T1000 (cell line): ENCODE results near the gene SLC9A4.
A peak's percentile ranks its signal among the peaks of the same experiment; 100 is the strongest.

Experiments used
- DNase-seq: peaks from one replicate; lab custom pipeline; 2025; ENCODE audit warnings: mixed read lengths; lab: John Stamatoyannopoulos, UW

The SLC9A4 gene

DNA sequence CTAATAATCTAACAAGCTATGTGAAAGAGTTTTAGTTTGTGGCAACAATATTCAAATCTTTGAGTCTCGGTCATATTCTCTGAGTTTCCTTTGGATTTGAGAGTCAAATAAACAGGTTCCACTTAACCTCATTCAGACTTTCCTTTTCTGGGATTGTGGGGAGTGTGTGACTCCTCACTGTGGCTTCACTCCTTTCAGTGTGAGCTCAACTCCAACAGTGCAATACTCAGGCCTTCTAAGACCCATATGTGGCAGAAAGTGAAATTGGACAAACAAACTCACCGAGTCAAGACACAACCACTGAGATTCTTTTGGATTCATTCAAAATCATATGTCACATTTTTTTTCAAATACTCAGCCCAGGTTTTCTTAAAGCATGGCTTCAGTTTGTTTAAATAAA lies 25.4 kb downstream of the SLC9A4 start:
- no peak for DNase-seq

GRCh38 chr2:102499558-102499957 lies 26.5 kb downstream of the SLC9A4 start:
- DNase-seq = no peak

DNA sequence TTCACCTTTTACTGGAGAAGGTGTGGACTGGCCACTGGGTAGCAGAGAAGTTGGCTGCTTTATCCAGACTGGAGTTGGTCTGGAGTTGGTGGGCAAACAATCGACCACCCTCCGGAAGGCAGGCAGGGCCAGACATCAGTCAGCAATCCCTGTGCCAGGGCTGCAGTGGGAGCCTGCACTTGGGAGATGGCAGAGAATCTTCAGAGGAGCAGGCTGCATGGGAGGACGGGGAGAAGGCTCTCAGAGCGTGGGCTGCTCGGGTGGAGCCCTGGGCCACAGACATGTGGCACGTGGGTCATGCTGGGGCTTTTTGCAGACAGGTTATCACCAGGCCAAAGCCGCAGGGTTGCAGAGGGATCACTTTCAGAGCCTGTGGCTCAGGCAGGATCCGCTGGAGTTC lies 29.6 kb downstream of the SLC9A4 start:
- DNase-seq = no peak

DNA sequence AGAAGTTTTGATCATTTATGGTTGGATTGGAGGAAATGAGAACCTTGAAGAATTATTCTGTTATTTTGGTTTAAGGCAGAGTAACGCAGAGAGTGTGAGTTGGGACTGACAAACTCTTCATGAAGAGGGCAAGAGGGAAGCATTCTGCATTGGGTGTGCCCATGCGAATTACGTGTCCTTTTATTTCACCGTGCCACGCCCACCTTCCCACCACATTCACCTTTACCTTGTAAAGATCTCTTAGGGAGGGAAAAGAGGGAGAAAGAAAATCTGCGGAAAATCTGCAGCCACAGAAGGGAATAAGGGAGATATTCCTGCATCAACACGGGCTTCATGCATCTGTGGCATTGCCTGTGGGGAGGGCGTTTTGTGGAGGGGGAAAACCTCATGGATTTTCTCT lies 31.8 kb downstream of the SLC9A4 start:
- DNase-seq = no peak

- DNase-seq = no peak
Measured at GRCh38 chr2:102505290-102505689, 32.3 kb downstream of the SLC9A4 start.

DNA sequence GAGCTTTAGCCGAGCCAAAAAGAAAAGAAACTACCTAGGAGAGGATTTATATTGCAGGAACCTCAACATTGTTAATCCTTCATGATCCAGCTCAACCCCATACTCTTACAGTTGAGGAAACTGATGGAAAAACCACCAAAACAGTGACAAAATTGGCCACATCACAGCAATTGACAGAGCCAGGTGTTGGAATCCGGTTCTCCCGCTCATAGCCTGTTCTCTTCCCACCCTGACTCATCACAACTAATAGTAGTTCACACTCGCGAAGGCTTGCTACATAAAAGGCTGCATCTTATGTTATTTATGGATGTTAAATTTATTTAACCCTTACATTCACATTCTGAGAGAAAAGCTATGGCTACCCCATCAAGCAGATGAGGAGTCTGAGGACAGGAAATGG lies 33.7 kb downstream of the SLC9A4 start:
- DNase-seq = no peak

DNA sequence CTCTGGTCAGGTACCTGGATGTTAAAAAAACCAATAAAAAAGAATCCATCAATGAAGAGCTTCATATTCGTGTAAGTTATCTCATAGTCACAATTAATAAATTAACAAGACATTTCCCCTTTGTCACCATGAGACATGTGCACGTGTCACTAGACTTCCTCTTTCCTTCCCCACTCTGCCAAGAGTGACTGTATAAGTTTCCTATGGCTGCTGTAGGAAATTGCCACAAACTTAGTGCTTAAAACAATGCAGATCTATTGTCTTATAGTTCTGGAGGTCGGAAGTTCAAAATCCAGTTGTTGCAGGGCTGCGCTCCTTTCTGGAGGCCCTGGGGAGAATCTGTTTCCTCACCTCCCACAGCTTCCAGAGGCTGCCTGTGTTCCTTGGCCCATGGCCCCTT lies 35.8 kb downstream of the SLC9A4 start:
- no peak for DNase-seq

DNA sequence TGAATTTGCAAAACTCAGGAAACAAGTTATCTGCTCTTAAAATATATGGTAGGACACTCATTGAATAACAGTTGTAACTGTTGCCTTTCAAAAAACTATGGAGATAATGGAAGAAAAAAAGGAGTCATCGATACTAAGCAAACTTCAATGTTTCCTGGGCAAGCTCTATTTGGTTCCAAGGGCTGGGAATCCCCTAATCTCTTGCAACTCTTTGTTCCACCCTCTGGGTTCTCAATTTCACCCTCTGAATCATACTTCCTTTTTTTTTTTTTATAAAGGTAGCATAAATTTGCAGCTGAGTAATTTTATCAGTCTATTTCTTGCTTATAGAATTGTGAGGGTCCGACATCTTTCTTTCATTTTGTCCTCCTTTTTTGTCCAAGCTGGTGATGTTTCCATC lies 36.7 kb downstream of the SLC9A4 start:
- peak; percentile 5 for DNase-seq

GRCh38 chr2:102510791-102511575 lies 38.0 kb downstream of the SLC9A4 start:
- no peak for DNase-seq

- no peak for DNase-seq
Measured at GRCh38 chr2:102512161-102512560, 39.1 kb downstream of the SLC9A4 start.

DNA sequence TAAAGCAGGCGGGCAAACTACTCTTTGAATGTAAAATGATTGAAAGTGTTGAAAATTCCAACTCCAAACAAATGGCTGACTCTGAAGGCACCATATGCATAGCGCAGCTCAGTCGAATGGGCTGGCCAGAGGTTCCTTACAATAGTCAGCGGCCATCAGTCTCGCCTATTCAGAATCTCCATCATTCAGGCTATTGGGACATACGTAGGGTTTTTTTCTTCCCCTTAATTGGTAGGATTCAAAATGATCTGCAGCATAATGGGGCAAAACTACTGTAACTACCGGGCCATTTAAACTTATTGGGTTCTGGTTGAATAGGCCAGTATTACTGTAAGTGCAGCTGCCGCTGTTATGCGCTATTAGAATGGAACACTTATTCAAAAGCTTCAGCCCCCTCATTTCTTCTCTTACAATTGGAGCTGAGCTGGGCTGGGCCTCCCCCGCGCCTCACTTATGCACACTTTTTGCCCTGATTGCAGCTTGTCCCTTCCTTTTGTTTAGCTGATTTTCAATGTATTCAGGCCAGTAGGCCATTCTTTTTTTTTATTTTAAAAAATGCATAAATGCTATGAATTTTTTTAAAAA lies 40.4 kb downstream of the SLC9A4 start:
- no peak for DNase-seq

DNA sequence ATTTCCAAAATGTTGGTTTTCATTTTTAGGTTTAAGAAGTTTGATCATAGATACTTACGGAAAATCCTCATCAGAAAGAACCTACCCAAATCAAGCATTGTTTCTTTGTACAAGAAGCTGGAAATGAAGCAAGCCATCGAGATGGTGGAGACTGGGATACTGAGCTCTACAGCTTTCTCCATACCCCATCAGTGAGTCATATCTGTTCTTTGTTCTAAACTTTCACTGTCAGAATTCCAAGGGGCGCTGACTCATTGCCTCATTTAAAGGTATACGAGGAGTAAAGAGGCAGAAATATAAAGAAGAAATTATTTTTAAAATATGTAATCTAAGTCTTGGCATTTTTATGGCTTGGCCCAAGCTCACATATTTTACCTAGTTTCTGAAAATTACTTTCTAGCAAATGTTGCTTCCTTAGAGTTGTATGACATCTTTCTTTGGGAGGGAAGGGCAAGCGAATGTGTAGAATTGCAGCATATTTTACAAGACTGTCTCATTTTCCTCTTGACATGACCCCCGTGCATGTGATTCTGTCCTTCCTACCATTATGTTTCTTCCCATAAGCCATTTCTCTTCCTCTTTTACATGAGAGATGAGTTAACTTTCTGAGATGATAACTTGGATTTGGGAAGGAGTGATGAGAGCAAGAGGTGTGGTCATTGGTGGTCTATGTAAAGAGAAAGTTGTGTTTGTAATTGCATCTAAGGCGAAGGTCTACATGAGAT lies 41.2 kb downstream of the SLC9A4 start:
- peak; percentile 56 for DNase-seq

DNA sequence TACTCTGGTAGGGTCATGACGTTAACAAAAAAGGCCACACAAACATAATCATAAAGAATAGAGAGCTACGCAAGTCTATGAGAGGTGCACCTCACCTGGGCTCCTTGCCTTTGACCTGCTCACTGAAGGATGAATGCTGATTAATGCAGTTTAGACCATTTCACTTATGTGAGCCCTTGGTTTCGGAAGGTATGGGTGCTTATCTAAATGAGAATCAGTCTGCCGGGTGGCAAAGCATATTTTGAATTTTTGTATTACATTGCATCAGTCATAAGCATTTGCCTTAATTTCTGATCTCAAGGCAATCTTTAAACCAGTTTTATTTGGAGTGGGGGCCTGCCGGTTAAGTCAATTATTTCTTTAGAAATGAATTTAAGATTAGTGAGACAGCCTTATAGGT lies 42.8 kb downstream of the SLC9A4 start:
- no peak for DNase-seq

DNA sequence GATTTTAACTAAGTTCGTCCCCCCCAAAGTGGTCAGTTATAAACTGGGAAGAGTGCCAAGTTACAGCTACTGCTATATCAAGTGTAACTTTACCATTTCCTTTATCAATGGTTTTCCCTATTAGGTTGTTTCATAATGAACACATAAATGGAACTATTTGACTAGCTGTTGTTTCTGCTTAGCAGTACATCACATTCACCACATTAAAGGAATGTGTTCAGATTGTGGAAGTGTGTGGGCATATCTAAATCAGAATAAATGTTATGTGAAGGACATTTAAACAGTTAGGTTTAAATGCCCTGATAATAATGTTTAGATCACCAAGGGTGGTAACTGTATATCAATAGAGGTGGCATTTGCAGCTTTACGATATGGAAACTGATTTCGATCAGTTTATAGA lies 45.1 kb downstream of the SLC9A4 start:
- DNase-seq = no peak

DNA sequence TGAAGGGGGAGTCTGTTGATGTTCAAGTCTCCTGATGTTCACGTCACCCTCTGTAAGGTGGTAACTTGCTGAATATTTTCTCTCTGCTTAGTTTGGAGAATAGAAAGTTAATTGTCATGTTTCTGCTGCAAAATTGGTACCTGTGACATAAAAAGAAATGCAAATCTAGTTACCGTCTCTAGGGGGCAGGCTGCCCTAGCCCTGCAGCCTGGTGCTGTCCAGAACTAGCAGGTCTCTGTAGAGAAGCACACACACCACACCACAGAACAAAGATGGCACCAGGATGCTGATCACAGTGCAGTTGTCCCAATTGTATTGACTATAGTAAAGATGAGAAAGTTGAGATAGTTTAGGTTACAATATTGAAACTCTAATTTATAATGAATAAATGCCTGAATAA lies 47.0 kb downstream of the SLC9A4 start:
- DNase-seq = no peak

DNA sequence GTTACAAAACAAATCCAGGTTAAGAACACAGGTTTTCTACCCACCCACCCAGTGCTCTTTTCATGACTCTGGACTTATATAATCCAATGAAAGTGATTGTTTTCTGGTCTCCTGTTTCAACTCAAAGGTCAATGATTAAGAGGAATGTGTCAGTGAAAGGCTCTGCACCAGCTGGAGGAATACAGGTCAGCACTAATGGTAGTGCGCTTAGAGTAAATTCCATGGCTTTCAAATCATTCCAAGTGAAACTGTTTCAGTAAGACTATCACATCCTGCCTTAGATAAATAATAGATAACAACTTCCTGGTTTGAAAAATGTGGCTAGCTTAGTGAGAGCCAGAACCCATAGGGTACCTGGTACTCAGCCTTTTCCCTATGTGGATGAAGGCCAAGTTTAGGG lies 47.8 kb downstream of the SLC9A4 start:
- DNase-seq = no peak

DNA sequence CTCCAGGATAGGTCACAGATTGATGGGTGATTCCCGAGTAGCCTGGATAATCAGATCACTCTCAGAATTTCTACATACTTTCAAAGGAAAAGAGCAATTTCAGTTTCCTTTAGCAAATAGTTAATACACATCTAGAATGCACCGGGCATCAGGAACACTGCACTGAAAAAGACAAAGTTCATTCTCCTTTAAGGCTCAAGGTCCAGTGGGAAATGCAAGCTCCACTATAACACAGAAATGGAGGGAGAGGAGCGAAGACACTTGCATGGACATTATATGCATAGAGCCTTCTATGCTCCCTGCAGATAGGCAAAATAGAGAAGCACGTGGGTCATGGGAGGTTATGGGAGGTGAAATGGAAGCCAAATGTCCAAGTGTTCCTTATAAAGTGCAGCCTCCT lies 49.1 kb downstream of the SLC9A4 start:
- DNase-seq = no peak

DNA sequence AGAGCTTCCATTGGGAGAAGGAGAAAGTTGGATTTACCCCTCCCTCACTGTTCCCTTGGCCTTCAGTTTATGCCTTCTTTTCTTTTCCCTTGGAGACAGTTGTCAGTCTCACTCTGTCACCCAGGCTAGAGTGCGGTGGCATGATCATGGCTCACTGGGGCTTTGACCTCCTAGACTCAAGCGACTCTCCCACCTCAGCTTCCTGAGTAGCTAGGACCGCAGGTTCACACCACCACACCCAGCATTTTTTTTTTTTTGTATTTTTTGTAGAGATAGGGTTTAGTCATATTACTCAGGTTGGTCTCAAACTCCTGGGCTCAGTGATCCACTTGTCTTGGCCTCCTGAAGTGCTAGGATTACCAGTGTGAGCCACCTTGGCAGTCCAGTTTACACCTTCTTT lies 49.9 kb downstream of the SLC9A4 start:
- DNase-seq = no peak

- DNase-seq = no peak
Measured at GRCh38 chr2:102523651-102524050, 50.6 kb downstream of the SLC9A4 start.

DNA sequence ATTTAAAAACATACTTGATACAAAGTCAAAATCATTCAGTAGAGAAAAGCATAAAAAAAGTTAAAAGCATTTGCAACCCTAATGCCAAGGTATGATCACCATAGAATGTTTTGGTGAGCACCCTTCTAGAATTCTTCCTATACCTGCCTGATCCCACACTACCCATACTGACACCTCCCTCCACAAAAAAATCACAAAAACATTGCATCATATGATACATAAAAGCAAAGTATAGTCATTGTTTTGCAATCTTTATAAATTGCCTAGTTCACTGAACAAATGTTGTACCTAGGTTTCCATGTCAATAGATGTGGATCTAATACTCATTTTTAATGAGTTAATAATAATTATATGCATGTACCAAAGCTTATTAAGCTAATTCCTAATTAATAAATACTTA lies 54.1 kb downstream of the SLC9A4 start:
- DNase-seq = no peak

DNA sequence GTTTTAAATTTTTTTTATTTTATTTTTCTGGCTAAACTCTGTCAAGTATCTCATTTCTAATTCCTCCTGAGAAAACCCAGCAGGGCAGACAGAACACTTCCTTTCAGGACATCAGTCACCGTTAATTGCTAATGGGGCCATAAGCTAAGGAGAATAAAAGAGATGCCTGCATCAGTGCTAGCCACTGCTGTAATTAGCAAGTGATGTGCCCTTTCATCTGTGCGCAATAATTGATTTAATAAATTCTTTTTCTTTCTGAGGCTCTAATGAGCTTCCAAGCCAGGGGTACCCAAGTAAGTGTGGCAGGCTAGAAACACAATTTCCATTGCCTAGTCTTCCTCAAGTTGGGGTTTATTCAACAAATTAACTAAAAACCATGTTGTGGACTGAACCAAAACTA lies 65.5 kb downstream of the SLC9A4 start:
- DNase-seq = no peak

GRCh38 chr2:102540882-102541281 lies 67.9 kb downstream of the SLC9A4 start:
- no peak for DNase-seq

GRCh38 chr2:102544182-102544581 lies 71.2 kb downstream of the SLC9A4 start:
- no peak for DNase-seq
